HepG2 (cell line): Measurements from ENCODE around the gene PALMD. TPM values are rescaled to one million over a fixed set of nuclear protein-coding genes. Genes with fewer than 3 reads are reported as not detected.

Experiments
- ATAC-seq: fragments of 200-7000 bp; cut with Tn5 transposase; 3 replicates; pipeline ENCODE4 v1.9.1; 2020; ENCODE audit warnings: mild to moderate bottlenecking, moderate library complexity
- BruUV-seq: library from RNA; stranded (reverse); fragments of 400-500 nt; replicated peaks from 2 replicates; lab custom pipeline; 2021; lab: Mats Ljungman, UMichigan
- CTCF ChIA-PET: fragments of 300-600 bp; formaldehyde crosslinking; extraction: SDS; loops from one replicate; lab custom pipeline; 2021; ENCODE audit warnings: low total read pairs, inconsistent platforms, low intra/inter-chr PET ratio; lab: Yijun Ruan, JAX
- POLR2A ChIA-PET: fragments of 350-600 bp; sonication (Branson Sonifier 250); formaldehyde crosslinking; loops from one replicate; lab custom pipeline; 2020; ENCODE audit warnings: antibody characterized with exemption, inconsistent platforms; lab: Yijun Ruan, JAX
- DNase-seq: peaks from one replicate; pipeline ENCODE4 v3.0.0-alpha.2; 2015; ENCODE audit warnings: low spot score
- FAIRE-seq: peaks from 3 replicates; lab custom pipeline; 2011; peaks lifted over from hg19 to GRCh38; lab: Jason Lieb, UNC
- H2AFZ ChIP-seq: one replicate; pipeline ENCODE4 v1.6.1; 2011; ENCODE audit warnings: low read length, inconsistent platforms
- H3K27ac ChIP-seq: fragments of 300-600 bp; 3 replicates; pipeline ENCODE4 v1.8.0; 2011; ENCODE audit warnings: mixed run types, mild to moderate bottlenecking, mixed read lengths, low read length, inconsistent platforms; ENCODE audit not compliant: insufficient read depth; ENCODE audit errors: extremely low read length
- H3K27me3 ChIP-seq, 2 experiments: fragments of 200-600 bp in 1 of 2; 2 replicates in 1 of 2; 3 replicates in 1 of 2; pipeline versions ENCODE4 v1.6.0 to v1.8.0; 2011; ENCODE audit warnings: low read length in 2 of 2, mild to moderate bottlenecking in 2 of 2, moderate library complexity in 2 of 2, inconsistent platforms in 1 of 2; ENCODE audit not compliant: insufficient read depth in 2 of 2, control insufficient read depth in 1 of 2
- H3K36me3 ChIP-seq, 2 experiments: fragments of 200-600 bp in 1 of 2; replicated peaks in 1 of 2; 2 replicates in 1 of 2; 3 replicates in 1 of 2; pipeline versions ENCODE4 v1.5.1 to v1.8.0; 2011; ENCODE audit warnings: low read length in 2 of 2, inconsistent platforms in 1 of 2; ENCODE audit not compliant: insufficient read depth in 2 of 2, control insufficient read depth in 1 of 2
- H3K4me1 ChIP-seq: 2 replicates; pipeline ENCODE4 v1.5.1; 2012; ENCODE audit warnings: low read length, inconsistent platforms; ENCODE audit not compliant: insufficient read depth
- H3K4me2 ChIP-seq: 2 replicates; pipeline ENCODE4 v1.6.0; 2011; ENCODE audit warnings: low read depth, low read length, inconsistent platforms
- H3K4me3 ChIP-seq, 3 experiments: fragments of 200-600 bp in 1 of 3; sonication (generic), shearing (Covaris generic) in 1 of 3; replicated peaks in 1 of 3; 2 replicates each; pipeline ENCODE4 v1.5.1; 2011 to 2016; ENCODE audit warnings: low read length in 3 of 3, inconsistent platforms in 2 of 3, low read depth in 2 of 3, mild to moderate bottlenecking in 2 of 3, control low read depth in 1 of 3, mixed read lengths in 1 of 3; ENCODE audit not compliant: insufficient read depth in 1 of 3
- H3K79me2 ChIP-seq: one replicate; pipeline ENCODE4 v1.6.1; 2011; ENCODE audit warnings: low read length, inconsistent platforms; ENCODE audit not compliant: insufficient read depth
- H3K9ac ChIP-seq: 2 replicates; pipeline ENCODE4 v1.6.0; 2011; ENCODE audit warnings: mild to moderate bottlenecking, low read depth, low read length, inconsistent platforms; ENCODE audit not compliant: insufficient read depth
- H3K9me3 ChIP-seq: 2 replicates; pipeline ENCODE4 v1.5.1; 2012; ENCODE audit warnings: mild to moderate bottlenecking, low read length
- H4K20me1 ChIP-seq: 2 replicates; pipeline ENCODE4 v1.6.0; 2011; ENCODE audit warnings: inconsistent platforms, mild to moderate bottlenecking, low read length, moderate library complexity; ENCODE audit not compliant: insufficient read depth
- ARID3A ChIP-seq: IDR thresholded peaks from 2 replicates; pipeline ENCODE4 v1.6.1; 2012; ENCODE audit warnings: low read depth, low read length, improper control_type of control experiment
- CHCHD3 ChIP-seq: sonication (generic); formaldehyde crosslinking; IDR thresholded peaks from 2 replicates; pipeline ENCODE4 v1.8.0; 2022; ENCODE audit warnings: mild to moderate bottlenecking, missing genetic modification reagents, moderate library complexity
- DMAP1 ChIP-seq: IDR thresholded peaks from 2 replicates; pipeline ENCODE4 v1.6.1; 2016
- KLF13 ChIP-seq: sonication (generic); formaldehyde crosslinking; IDR thresholded peaks from 2 replicates; pipeline ENCODE4 v1.4.0; 2020; ENCODE audit warnings: mild to moderate bottlenecking, missing genetic modification reagents
- MED8 ChIP-seq: sonication (generic); formaldehyde crosslinking; IDR thresholded peaks from 2 replicates; pipeline ENCODE4 v1.8.1; 2023; ENCODE audit warnings: mild to moderate bottlenecking, missing genetic modification reagents; ENCODE audit not compliant: insufficient replicate concordance
- POLR2AphosphoS5 ChIP-seq: IDR thresholded peaks from 2 replicates; pipeline ENCODE4 v1.6.1; 2012; ENCODE audit warnings: low read depth, low read length
- SALL1 ChIP-seq: sonication (generic); formaldehyde crosslinking; IDR thresholded peaks from 2 replicates; pipeline ENCODE4 v1.8.0; 2022; ENCODE audit warnings: mild to moderate bottlenecking, missing genetic modification reagents
- SOX13 ChIP-seq, 3 experiments: fragments of 450-650 bp in 1 of 3; sonication (generic) in 1 of 3; formaldehyde crosslinking in 1 of 3; IDR thresholded peaks in 2 of 3; conservative IDR thresholded peaks in 1 of 3; 2 replicates each; pipeline versions ENCODE4 v1.5.0 to v1.6.1; 2016 to 2020; ENCODE audit warnings: antibody characterized with exemption in 1 of 3, mild to moderate bottlenecking in 1 of 3, missing compliant biosample characterization in 1 of 3, missing genetic modification reagents in 1 of 3, moderate library complexity in 1 of 3
- STAG1 ChIP-seq: sonication (generic); formaldehyde crosslinking; IDR thresholded peaks from 2 replicates; pipeline ENCODE4 v1.4.0; 2020; ENCODE audit warnings: missing genetic modification reagents
- YEATS4 ChIP-seq: sonication (generic); formaldehyde crosslinking; IDR thresholded peaks from 2 replicates; pipeline ENCODE4 v1.4.0; 2020; ENCODE audit warnings: missing genetic modification reagents, borderline replicate concordance
- ZBTB43 ChIP-seq: sonication (generic); formaldehyde crosslinking; conservative IDR thresholded peaks from 2 replicates; pipeline ENCODE4 v1.4.0; 2020; ENCODE audit warnings: missing genetic modification reagents
- ZNF138 ChIP-seq: sonication (generic); formaldehyde crosslinking; IDR thresholded peaks from 2 replicates; pipeline ENCODE4 v1.5.0; 2020; ENCODE audit warnings: mild to moderate bottlenecking, low read depth, missing genetic modification reagents
- ZNF441 ChIP-seq: sonication (generic); formaldehyde crosslinking; IDR thresholded peaks from 2 replicates; pipeline ENCODE4 v1.7.0; 2021; ENCODE audit warnings: missing genetic modification reagents, borderline replicate concordance
- ZNF644 ChIP-seq: IDR thresholded peaks from 2 replicates; pipeline ENCODE4 v1.6.1; 2016; ENCODE audit warnings: low read depth
- ZNF839 ChIP-seq: sonication (generic); formaldehyde crosslinking; IDR thresholded peaks from 2 replicates; pipeline ENCODE4 v1.4.0; 2020; ENCODE audit warnings: missing genetic modification reagents, mild to moderate bottlenecking, borderline replicate concordance
- ZSCAN29 ChIP-seq: sonication (generic); formaldehyde crosslinking; conservative IDR thresholded peaks from 2 replicates; pipeline ENCODE4 v1.4.0; 2020; ENCODE audit warnings: mild to moderate bottlenecking, missing genetic modification reagents
- WGBS: methylation state at CpG from one replicate; pipeline ENCODE4 v1.1.6; 2017; ENCODE audit warnings: low lambda C conversion rate; 5-methylcytosine and 5-hydroxymethylcytosine counted together
- in situ Hi-C: cut with HindIII; loops from 2 replicates; pipeline ENCODE4 v1.10.0; 2017; ENCODE audit warnings: low pct_unique_long_range_greater_than_20kb; ENCODE audit not compliant: extremely low pct_ligation_motif_present
- intact Hi-C: fragments of 100-400 bp; cut with micrococcal nuclease; formaldehyde crosslinking; loops from one replicate; pipeline ENCODE4 v1.10.0; 2022; ENCODE audit not compliant: unreplicated experiment
- polyA plus RNA-seq, 8 experiments: library from polyadenylated mRNA; depleted of rRNA in 3 of 8; stranded (reverse) in 7 of 8; unstranded in 1 of 8; fragments of >200 nt; fragmentation: Illumina TruSeq in 4 of 8; extraction: Trizol in 4 of 8; gene quantifications; 2 replicates each; pipeline versions ENCODE4 v1.2.1 to v1.2.3, GENCODE V29; 2011 to 2016; ENCODE audit warnings: low read depth in 4 of 8, missing spikeins in 1 of 8, mixed read lengths in 1 of 8; ENCODE audit not compliant: insufficient read depth in 1 of 8
- total RNA-seq, 5 experiments: library from RNA; depleted of rRNA; stranded (reverse); fragments of >200 nt; fragmentation: Illumina TruSeq; extraction: Trizol; gene quantifications; 2 replicates each; pipeline ENCODE4 v1.2.3, GENCODE V29; 2016; ENCODE audit warnings: low read depth in 1 of 5

The PALMD gene
- total and polyA plus RNA-seq, 2 of the 13 experiments (the other 11 are each of a cell fraction or from before 2014, with no cell fraction given): 5.5 to 31.1 TPM

GRCh38 chr1:99728494-99729235, 82.8 kb downstream of the PALMD start:
- Histone ChIP-seq H3K79me2 (no peaks in the 10 kb centered on the region), H4K20me1 (no peaks in the 10 kb centered on the region), H3K4me3 (no peak overlapping the region), H3K4me1 (peaks cover 15% of the 10 kb centered on the region), H3K9me3 (no peaks in the 10 kb centered on the region), H3K27ac (no peak overlapping the region), H3K27me3 (no peaks in the 10 kb centered on the region), H3K36me3 (peaks cover 4 to 16% of the 10 kb centered on the region in 2 experiments; a peak in 4 of 5 replicates), H2AFZ (no peak overlapping the region), H3K9ac (no peak overlapping the region), H3K4me2 (no peak overlapping the region)
- TF ChIP-seq DMAP1: no peak
- peak; percentile 100 for TF ChIP-seq ARID3A
- TF ChIP-seq YEATS4 (CRISPR knock-in tag): no peak
- no peak for TF ChIP-seq ZNF839 (CRISPR knock-in tag)
- ATAC-seq (peak; percentile 97), FAIRE-seq (peak; percentile 60), DNase-seq (peak; percentile 56)
- in situ Hi-C loops: no loop called here
- no TSS peak for BruUV-seq
- ChIA-PET CTCF (no interaction called here), POLR2A (no interaction called here)
- WGBS: 99% methylated on average over 4 of the region's 4 CpGs
- intact Hi-C loops: no loop called here

GRCh38 chr1:99731384-99731783, 85.5 kb downstream of the PALMD start:
- intact Hi-C loops (no loop called here), in situ Hi-C loops (no loop called here)
- no TSS peak for BruUV-seq
- ChIA-PET POLR2A (no interaction called here), CTCF (no interaction called here)
- H3K27me3 ChIP-seq: no peaks in the 10 kb centered on the region
- no peaks in the 10 kb centered on the region for H3K9me3 ChIP-seq
- no peak overlapping the region for H3K4me2 ChIP-seq
- H3K36me3 ChIP-seq: peaks cover 0 to 6% of the 10 kb centered on the region in 2 experiments; a peak in 3 of 5 replicates
- peaks cover 15% of the 10 kb centered on the region for H3K4me1 ChIP-seq
- no peak for FAIRE-seq
- WGBS: 93% methylated on average over 1 of the region's 1 CpG
- no peak overlapping the region for H3K27ac ChIP-seq
- ATAC-seq: no peak
- no peak overlapping the region for H2AFZ ChIP-seq
- H3K4me3 ChIP-seq: no peak overlapping the region
- H3K79me2 ChIP-seq: no peaks in the 10 kb centered on the region
- no peak for DNase-seq
- no peak overlapping the region for H3K9ac ChIP-seq
- H4K20me1 ChIP-seq: no peaks in the 10 kb centered on the region
- TF ChIP-seq MED8 (CRISPR knock-in tag) (no peak), KLF13 (no peak), ZBTB43 (CRISPR knock-in tag) (no peak), POLR2AphosphoS5 (no peak), SOX13 (IDR thresholded peaks at IDR 0.05) (no peak), SOX13 (CRISPR knock-in tag; conservative IDR thresholded peaks at IDR 0.05 in 1 of 2, IDR thresholded peaks at IDR 0.05 in 1 of 2) (no peak), ZNF138 (CRISPR knock-in tag) (no peak), SALL1 (CRISPR knock-in tag) (no peak), STAG1 (CRISPR knock-in tag) (no peak), ZSCAN29 (CRISPR knock-in tag) (no peak), CHCHD3 (CRISPR knock-in tag) (no peak), ZNF644 (CRISPR knock-in tag) (no peak), ZNF441 (CRISPR knock-in tag) (no peak)
